H7 (cell line): ENCODE measurements around the gene RPS6KA2. TPM values are rescaled to one million over a fixed set of nuclear protein-coding genes. Genes with fewer than 3 reads are reported as not detected.

Experiments used
- DNase-seq: peaks from one replicate; pipeline ENCODE4 v3.0.0; 2012
- H3K27me3 ChIP-seq: 2 replicates; pipeline ENCODE4 v1.6.0; 2011; ENCODE audit warnings: mild to moderate bottlenecking, low read length; ENCODE audit not compliant: control insufficient read depth, insufficient read depth
- H3K36me3 ChIP-seq: replicated peaks from 2 replicates; pipeline ENCODE4 v1.5.1; 2011; ENCODE audit warnings: low read length; ENCODE audit not compliant: control insufficient read depth, insufficient read depth
- H3K4me3 ChIP-seq: 2 replicates; pipeline ENCODE4 v1.5.1; 2011; ENCODE audit warnings: low read depth, mild to moderate bottlenecking, control low read depth, low read length, moderate library complexity; ENCODE audit not compliant: insufficient read depth
- total RNA-seq: library from RNA; depleted of rRNA; stranded (reverse); fragments of >200 nt; shearing (Covaris generic); gene quantifications from 2 replicates; pipeline ENCODE4 v1.2.3, GENCODE V29; 2014

RPS6KA2 gene
- total RNA-seq, 1 experiment from 2014 or later: 12.7 TPM

- DNase-seq: no peak
- Histone ChIP-seq H3K36me3 (no peaks in the 10 kb centered on the region), H3K27me3 (no peaks in the 10 kb centered on the region), H3K4me3 (no peak overlapping the region)
These were observed 7.9 kb downstream of the RPS6KA2 start for GRCh38 chr6:166618866-166619761.

- Histone ChIP-seq H3K4me3 (no peak overlapping the region), H3K27me3 (no peaks in the 10 kb centered on the region), H3K36me3 (no peaks in the 10 kb centered on the region)
- no peak for DNase-seq
These were observed 8.8 kb downstream of the RPS6KA2 start for GRCh38 chr6:166618251-166618650.

GRCh38 chr6:166617359-166617758, 9.7 kb downstream of the RPS6KA2 start:
- H3K4me3 ChIP-seq: no peak overlapping the region
- H3K36me3 ChIP-seq: no peaks in the 10 kb centered on the region
- H3K27me3 ChIP-seq: no peaks in the 10 kb centered on the region
- no peak for DNase-seq

- Histone ChIP-seq H3K27me3 (no peaks in the 10 kb centered on the region), H3K4me3 (no peak overlapping the region), H3K36me3 (no peaks in the 10 kb centered on the region)
- DNase-seq: no peak
These were observed 10.5 kb downstream of the RPS6KA2 start for GRCh38 chr6:166616261-166617238.

- no peak overlapping the region for H3K4me3 ChIP-seq
- no peaks in the 10 kb centered on the region for H3K27me3 ChIP-seq
- DNase-seq: no peak
- no peaks in the 10 kb centered on the region for H3K36me3 ChIP-seq
These were observed 11.8 kb downstream of the RPS6KA2 start for GRCh38 chr6:166615059-166615770.

GRCh38 chr6:166614589-166614988, 12.5 kb downstream of the RPS6KA2 start:
- Histone ChIP-seq H3K36me3 (no peaks in the 10 kb centered on the region), H3K27me3 (no peaks in the 10 kb centered on the region), H3K4me3 (no peak overlapping the region)
- no peak for DNase-seq

GRCh38 chr6:166614171-166614583, 12.9 kb downstream of the RPS6KA2 start:
- no peak for DNase-seq
- no peaks in the 10 kb centered on the region for H3K36me3 ChIP-seq
- H3K4me3 ChIP-seq: no peak overlapping the region
- H3K27me3 ChIP-seq: no peaks in the 10 kb centered on the region

- H3K36me3 ChIP-seq: no peaks in the 10 kb centered on the region
- no peak for DNase-seq
These were observed 14.0 kb downstream of the RPS6KA2 start for GRCh38 chr6:166613027-166613426.

GRCh38 chr6:166612471-166612881, 14.6 kb downstream of the RPS6KA2 start:
- Histone ChIP-seq H3K27me3 (no peaks in the 10 kb centered on the region), H3K4me3 (no peak overlapping the region), H3K36me3 (no peaks in the 10 kb centered on the region)
- no peak for DNase-seq

More at GRCh38 chr6:166613027-166613426, 14.0 kb downstream of the RPS6KA2 start:
- Histone ChIP-seq H3K4me3 (no peak overlapping the region), H3K27me3 (no peaks in the 10 kb centered on the region)

- no peak for DNase-seq
- H3K4me3 ChIP-seq: no peak overlapping the region
- H3K36me3 ChIP-seq: no peaks in the 10 kb centered on the region
- no peaks in the 10 kb centered on the region for H3K27me3 ChIP-seq
These were observed 15.4 kb downstream of the RPS6KA2 start for GRCh38 chr6:166611631-166612030.

GRCh38 chr6:166610069-166610468, 17.0 kb downstream of the RPS6KA2 start:
- no peaks in the 10 kb centered on the region for H3K36me3 ChIP-seq
- no peaks in the 10 kb centered on the region for H3K27me3 ChIP-seq
- DNase-seq: peak; percentile 55

GRCh38 chr6:166608774-166609173, 18.3 kb downstream of the RPS6KA2 start:
- Histone ChIP-seq H3K36me3 (no peaks in the 10 kb centered on the region), H3K4me3 (no peak overlapping the region), H3K27me3 (no peaks in the 10 kb centered on the region)
- no peak for DNase-seq

More at GRCh38 chr6:166610069-166610468, 17.0 kb downstream of the RPS6KA2 start:
- H3K4me3 ChIP-seq: no peak overlapping the region

GRCh38 chr6:166605752-166606151, 21.3 kb downstream of the RPS6KA2 start:
- DNase-seq: no peak
- Histone ChIP-seq H3K4me3 (no peak overlapping the region), H3K36me3 (no peaks in the 10 kb centered on the region), H3K27me3 (no peaks in the 10 kb centered on the region)

GRCh38 chr6:166604911-166605310, 22.1 kb downstream of the RPS6KA2 start:
- H3K27me3 ChIP-seq: no peaks in the 10 kb centered on the region
- no peaks in the 10 kb centered on the region for H3K36me3 ChIP-seq
- no peak for DNase-seq
- H3K4me3 ChIP-seq: no peak overlapping the region
